ENCODE results near the gene ACOXL. TPM values are rescaled to one million over a fixed set of nuclear protein-coding genes. Genes with fewer than 3 reads are reported as not detected.
A peak's percentile ranks its signal among the peaks of the same experiment; 100 is the strongest.
"Not testable (repeated sequence)": the region's sequence is repeated elsewhere in the genome, so short reads cannot be mapped to it uniquely, and the experiment has no call there.

Gene ACOXL
- total RNA-seq, 2 experiments from 2014 or later = not detected

GRCh38 chr2:110853948-110854347 lies 121.6 kb downstream of the ACOXL start:
- peaks cover 72% of the 10 kb centered on the region for H3K4me1 Mint-ChIP-seq
- peaks cover 32% of the 10 kb centered on the region for H3K27me3 Mint-ChIP-seq
- DNase-seq = no peak
- H3K9me3 Mint-ChIP-seq = peaks cover 6% of the 10 kb centered on the region
- H3K36me3 Mint-ChIP-seq = no peaks in the 10 kb centered on the region
- H3K27ac Mint-ChIP-seq = no peak overlapping the region
- no peak overlapping the region for H3K4me3 Mint-ChIP-seq

GRCh38 chr2:110854355-110855081 lies 122.1 kb downstream of the ACOXL start:
- H3K4me1 Mint-ChIP-seq = peaks cover 74% of the 10 kb centered on the region
- H3K4me3 Mint-ChIP-seq = no peak overlapping the region
- peak overlapping the region; percentile 14 for H3K27ac Mint-ChIP-seq
- DNase-seq = no peak
- peaks cover 34% of the 10 kb centered on the region for H3K27me3 Mint-ChIP-seq
- H3K9me3 Mint-ChIP-seq = peaks cover 6% of the 10 kb centered on the region
- no peaks in the 10 kb centered on the region for H3K36me3 Mint-ChIP-seq

GRCh38 chr2:110855841-110856240 lies 123.5 kb downstream of the ACOXL start:
- Mint-ChIP-seq H3K27me3 (peaks cover 30% of the 10 kb centered on the region), H3K4me1 (peaks cover 79% of the 10 kb centered on the region)
- not testable (repeated sequence) for H3K9me3 Mint-ChIP-seq, H3K4me3 Mint-ChIP-seq, DNase-seq, H3K36me3 Mint-ChIP-seq, H3K27ac Mint-ChIP-seq

- DNase-seq = peak; percentile 77
- Mint-ChIP-seq H3K36me3 (no peaks in the 10 kb centered on the region), H3K4me3 (peak overlapping the region; percentile 73), H3K27ac (peak overlapping the region; percentile 75), H3K27me3 (peaks cover 34% of the 10 kb centered on the region), H3K4me1 (peaks cover 63% of the 10 kb centered on the region), H3K9me3 (peaks cover 6% of the 10 kb centered on the region)
Measured at GRCh38 chr2:110858135-110858725, 125.9 kb downstream of the ACOXL start.

GRCh38 chr2:110858993-110859701 lies 126.8 kb downstream of the ACOXL start:
- peak overlapping the region; percentile 73 for H3K4me3 Mint-ChIP-seq
- H3K4me1 Mint-ChIP-seq = peaks cover 61% of the 10 kb centered on the region
- DNase-seq = no peak
- no peaks in the 10 kb centered on the region for H3K36me3 Mint-ChIP-seq
- peak overlapping the region; percentile 75 for H3K27ac Mint-ChIP-seq
- peaks cover 6% of the 10 kb centered on the region for H3K9me3 Mint-ChIP-seq
- peaks cover 34% of the 10 kb centered on the region for H3K27me3 Mint-ChIP-seq

GRCh38 chr2:110860630-110861029 lies 128.3 kb downstream of the ACOXL start:
- H3K36me3 Mint-ChIP-seq = no peaks in the 10 kb centered on the region
- peaks cover 34% of the 10 kb centered on the region for H3K27me3 Mint-ChIP-seq
- H3K27ac Mint-ChIP-seq = no peak overlapping the region
- H3K4me1 Mint-ChIP-seq = peaks cover 61% of the 10 kb centered on the region
- H3K9me3 Mint-ChIP-seq = peaks cover 6% of the 10 kb centered on the region
- no peak overlapping the region for H3K4me3 Mint-ChIP-seq
- no peak for DNase-seq

GRCh38 chr2:110861616-110862260 lies 129.4 kb downstream of the ACOXL start:
- H3K27me3 Mint-ChIP-seq = peaks cover 25% of the 10 kb centered on the region
- H3K4me1 Mint-ChIP-seq = peaks cover 71% of the 10 kb centered on the region
- no peak for DNase-seq
- peaks cover 8% of the 10 kb centered on the region for H3K9me3 Mint-ChIP-seq
- no peaks in the 10 kb centered on the region for H3K36me3 Mint-ChIP-seq
- no peak overlapping the region for H3K4me3 Mint-ChIP-seq
- H3K27ac Mint-ChIP-seq = no peak overlapping the region

GRCh38 chr2:110863726-110864125 lies 131.4 kb downstream of the ACOXL start:
- H3K27me3 Mint-ChIP-seq = peaks cover 32% of the 10 kb centered on the region
- no peak overlapping the region for H3K4me3 Mint-ChIP-seq
- DNase-seq = no peak
- H3K36me3 Mint-ChIP-seq = no peaks in the 10 kb centered on the region
- H3K9me3 Mint-ChIP-seq = peaks cover 4% of the 10 kb centered on the region
- peaks cover 64% of the 10 kb centered on the region for H3K4me1 Mint-ChIP-seq
- H3K27ac Mint-ChIP-seq = no peak overlapping the region

GRCh38 chr2:110864176-110864575 lies 131.8 kb downstream of the ACOXL start:
- H3K4me1 Mint-ChIP-seq = peaks cover 60% of the 10 kb centered on the region
- peaks cover 4% of the 10 kb centered on the region for H3K9me3 Mint-ChIP-seq
- H3K36me3 Mint-ChIP-seq = no peaks in the 10 kb centered on the region
- DNase-seq = no peak
- peaks cover 32% of the 10 kb centered on the region for H3K27me3 Mint-ChIP-seq
- H3K27ac Mint-ChIP-seq = no peak overlapping the region
- no peak overlapping the region for H3K4me3 Mint-ChIP-seq

GRCh38 chr2:110864731-110865130 lies 132.4 kb downstream of the ACOXL start:
- DNase-seq = no peak
- Mint-ChIP-seq H3K9me3 (peaks cover 4% of the 10 kb centered on the region), H3K36me3 (no peaks in the 10 kb centered on the region), H3K4me3 (no peak overlapping the region), H3K4me1 (peaks cover 58% of the 10 kb centered on the region), H3K27me3 (peaks cover 33% of the 10 kb centered on the region), H3K27ac (no peak overlapping the region)

GRCh38 chr2:110865188-110865587 lies 132.8 kb downstream of the ACOXL start:
- peaks cover 55% of the 10 kb centered on the region for H3K4me1 Mint-ChIP-seq
- H3K36me3 Mint-ChIP-seq = no peaks in the 10 kb centered on the region
- no peak overlapping the region for H3K27ac Mint-ChIP-seq
- peaks cover 4% of the 10 kb centered on the region for H3K9me3 Mint-ChIP-seq
- DNase-seq = peak; percentile 57
- H3K4me3 Mint-ChIP-seq = no peak overlapping the region
- H3K27me3 Mint-ChIP-seq = peaks cover 31% of the 10 kb centered on the region

GRCh38 chr2:110866045-110866444 lies 133.7 kb downstream of the ACOXL start:
- Mint-ChIP-seq H3K27me3 (peaks cover 25% of the 10 kb centered on the region), H3K4me3 (no peak overlapping the region), H3K9me3 (peaks cover 4% of the 10 kb centered on the region), H3K4me1 (peaks cover 51% of the 10 kb centered on the region), H3K27ac (peak overlapping the region; percentile 25), H3K36me3 (no peaks in the 10 kb centered on the region)
- no peak for DNase-seq

- peaks cover 25% of the 10 kb centered on the region for H3K27me3 Mint-ChIP-seq
- peak overlapping the region; percentile 25 for H3K27ac Mint-ChIP-seq
- no peaks in the 10 kb centered on the region for H3K36me3 Mint-ChIP-seq
- peaks cover 4% of the 10 kb centered on the region for H3K9me3 Mint-ChIP-seq
- H3K4me1 Mint-ChIP-seq = peaks cover 51% of the 10 kb centered on the region
- DNase-seq = peak; percentile 60
- no peak overlapping the region for H3K4me3 Mint-ChIP-seq
Measured at GRCh38 chr2:110866466-110866865, 134.1 kb downstream of the ACOXL start.

GRCh38 chr2:110867078-110867477 lies 134.7 kb downstream of the ACOXL start:
- no peak overlapping the region for H3K27ac Mint-ChIP-seq
- peaks cover 4% of the 10 kb centered on the region for H3K9me3 Mint-ChIP-seq
- H3K36me3 Mint-ChIP-seq = no peaks in the 10 kb centered on the region
- H3K4me1 Mint-ChIP-seq = peaks cover 57% of the 10 kb centered on the region
- H3K27me3 Mint-ChIP-seq = peaks cover 23% of the 10 kb centered on the region
- DNase-seq = no peak
- no peak overlapping the region for H3K4me3 Mint-ChIP-seq

GRCh38 chr2:110868971-110869370 lies 136.6 kb downstream of the ACOXL start:
- H3K9me3 Mint-ChIP-seq = peaks cover 4% of the 10 kb centered on the region
- peaks cover 65% of the 10 kb centered on the region for H3K4me1 Mint-ChIP-seq

More at GRCh38 chr2:110868971-110869370, 136.6 kb downstream of the ACOXL start:
- Mint-ChIP-seq H3K36me3 (no peaks in the 10 kb centered on the region), H3K4me3 (no peak overlapping the region), H3K27me3 (peaks cover 21% of the 10 kb centered on the region), H3K27ac (no peak overlapping the region)
- DNase-seq = no peak

Data from activated naive CD8-positive, alpha-beta T cell treated with anti-CD3 and anti-CD28 coated beads for 36 hours (primary cell).